ENCODE results near the gene IMMT. TPM values are rescaled to one million over a fixed set of nuclear protein-coding genes. Genes with fewer than 3 reads are reported as not detected.

IMMT gene
- total RNA-seq, 1 experiment from 2014 or later = 112 TPM

DNA sequence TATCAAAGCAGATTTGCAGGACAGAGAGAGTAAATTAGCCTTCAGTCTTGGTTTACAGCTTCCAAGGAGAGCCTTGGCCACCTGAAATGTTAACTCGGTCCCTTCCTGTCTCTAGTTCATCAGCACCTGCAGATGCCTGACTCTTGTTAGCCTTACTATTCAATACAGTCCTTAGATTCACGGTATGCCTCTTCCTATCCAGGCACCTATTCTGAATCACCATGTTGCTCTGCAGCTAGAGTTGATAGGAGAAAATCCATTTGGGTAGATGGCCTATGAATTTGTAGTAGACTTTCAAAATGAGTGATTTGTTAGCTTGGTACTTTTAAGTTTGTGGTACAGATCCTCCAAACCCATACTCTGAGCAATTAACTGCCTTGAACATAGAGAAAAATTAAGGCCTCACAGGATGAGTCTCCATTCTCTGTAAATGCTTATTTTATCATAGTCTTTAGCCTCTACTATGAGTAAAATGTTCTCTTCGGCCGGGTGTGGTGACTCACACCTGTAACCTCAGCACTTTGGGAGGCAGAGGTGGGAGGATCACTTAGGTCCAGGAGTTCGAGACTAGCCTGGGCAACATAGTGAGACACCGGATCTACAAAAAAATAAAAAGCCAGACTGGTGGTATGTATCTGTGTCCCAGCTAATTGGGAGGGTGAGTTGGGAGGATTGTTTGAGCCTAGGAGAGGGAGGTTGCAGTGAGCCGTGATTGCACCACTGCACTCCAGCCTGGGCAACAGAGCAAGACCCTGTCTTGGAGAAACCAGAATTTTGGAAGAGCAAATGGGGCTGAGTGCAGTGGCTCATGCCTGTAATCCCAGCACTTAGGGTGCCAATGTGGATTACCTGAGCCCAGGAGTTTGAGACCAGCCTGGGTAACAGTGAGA, 56.3 kb downstream of the IMMT start:
- DNase-seq = no peak
- H3K36me3 Mint-ChIP-seq (ENCODE audit: insufficient read depth in 1 of 3, low read depth in 3 of 3) = peaks cover 48 to 94% (median 66%) of the 10 kb centered on the region in 3 experiments
- no peaks in the 10 kb centered on the region for H3K27me3 Mint-ChIP-seq (ENCODE audit: low read depth)
- Histone ChIP-seq H3K27ac (ENCODE audit: insufficient read length, low read depth, low read length) (no peak overlapping the region), H3K23me2 (ENCODE audit: insufficient read length, low read depth, low read length, poor library complexity, severe bottlenecking) (no peaks in the 10 kb centered on the region), H2AK5ac (ENCODE audit: insufficient read length, low read length) (no peak overlapping the region), H3K4me2 (ENCODE audit: insufficient read depth, insufficient read length, low read length) (no peak overlapping the region), H2AFZ (ENCODE audit: low read length) (no peak overlapping the region), H2BK5ac (ENCODE audit: insufficient read length, low read length) (no peak overlapping the region), H3K18ac (ENCODE audit: insufficient read length, low read depth, low read length) (no peak overlapping the region), H3K4ac (ENCODE audit: low read depth, low read length) (no peak overlapping the region), H2BK15ac (ENCODE audit: low read depth, low read length) (no peak overlapping the region), H3K9me3 (ENCODE audit: control insufficient read depth, low read depth, low read length) (no peaks in the 10 kb centered on the region), H3K56ac (ENCODE audit: insufficient read length, low read depth, low read length) (no peak overlapping the region), H4K8ac (replicated peaks; ENCODE audit: insufficient read length, low read depth, low read length) (no peak overlapping the region), H3K14ac (ENCODE audit: insufficient read depth, low read length) (no peak overlapping the region), H3K27me3 (ENCODE audit: insufficient read depth, low read length) (no peaks in the 10 kb centered on the region), H4K91ac (ENCODE audit: insufficient read length, low read depth, low read length) (no peak overlapping the region), H3K23ac (ENCODE audit: insufficient read length, low read depth, low read length) (no peak overlapping the region), H3K79me1 (ENCODE audit: insufficient read depth, low read depth, low read length, poor library complexity, severe bottlenecking) (no peaks in the 10 kb centered on the region), H2BK20ac (ENCODE audit: low read depth, low read length, poor library complexity, severe bottlenecking) (no peak overlapping the region), H3K4me1 (ENCODE audit: insufficient read depth, low read length) (no peaks in the 10 kb centered on the region), H3K79me2 (ENCODE audit: insufficient read depth, low read length) (no peaks in the 10 kb centered on the region), H2BK120ac (ENCODE audit: low read depth, low read length, poor library complexity, severe bottlenecking) (no peak overlapping the region), H2BK12ac (ENCODE audit: insufficient read length, low read depth, low read length) (no peak overlapping the region), H4K5ac (ENCODE audit: insufficient read length, low read depth, low read length) (no peak overlapping the region), H3T11ph (ENCODE audit: low read length) (no peak overlapping the region), H3K9ac (ENCODE audit: extremely low read depth, insufficient read length, low read length) (no peak overlapping the region), H4K20me1 (ENCODE audit: control insufficient read depth, insufficient read depth, insufficient read length) (no peaks in the 10 kb centered on the region)
- H3K9me3 Mint-ChIP-seq = no peaks in the 10 kb centered on the region
- peaks cover 6 to 9% of the 10 kb centered on the region in 2 experiments; a peak in 3 of 4 replicates for H3K4me1 Mint-ChIP-seq
- 0 out of 7 replicates have a peak overlapping the region, but pooled peaks of 1 of the 3 experiments have one; percentile 55 for H3K27ac Mint-ChIP-seq
- WGBS (ENCODE audit: extremely low coverage, insufficient read length, low lambda C conversion rate) = no CpG with 5 or more reads among the region's 7 CpGs
- H3K4me3 Mint-ChIP-seq = no peak overlapping the region
- TF ChIP-seq, protein P1, sequence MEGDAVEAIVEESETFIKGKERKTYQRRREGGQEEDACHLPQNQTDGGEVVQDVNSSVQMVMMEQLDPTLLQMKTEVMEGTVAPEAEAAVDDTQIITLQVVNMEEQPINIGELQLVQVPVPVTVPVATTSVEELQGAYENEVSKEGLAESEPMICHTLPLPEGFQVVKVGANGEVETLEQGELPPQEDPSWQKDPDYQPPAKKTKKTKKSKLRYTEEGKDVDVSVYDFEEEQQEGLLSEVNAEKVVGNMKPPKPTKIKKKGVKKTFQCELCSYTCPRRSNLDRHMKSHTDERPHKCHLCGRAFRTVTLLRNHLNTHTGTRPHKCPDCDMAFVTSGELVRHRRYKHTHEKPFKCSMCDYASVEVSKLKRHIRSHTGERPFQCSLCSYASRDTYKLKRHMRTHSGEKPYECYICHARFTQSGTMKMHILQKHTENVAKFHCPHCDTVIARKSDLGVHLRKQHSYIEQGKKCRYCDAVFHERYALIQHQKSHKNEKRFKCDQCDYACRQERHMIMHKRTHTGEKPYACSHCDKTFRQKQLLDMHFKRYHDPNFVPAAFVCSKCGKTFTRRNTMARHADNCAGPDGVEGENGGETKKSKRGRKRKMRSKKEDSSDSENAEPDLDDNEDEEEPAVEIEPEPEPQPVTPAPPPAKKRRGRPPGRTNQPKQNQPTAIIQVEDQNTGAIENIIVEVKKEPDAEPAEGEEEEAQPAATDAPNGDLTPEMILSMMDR (conservative IDR thresholded peaks at IDR 0.05) = no peak

Data from H9 (cell line).